IMR-90 (cell line): ENCODE results near the gene POLR1B. TPM values are rescaled to one million over a fixed set of nuclear protein-coding genes. Genes with fewer than 3 reads are reported as not detected.
"Not testable (repeated sequence)": the region's sequence is repeated elsewhere in the genome, so short reads cannot be mapped to it uniquely, and the experiment has no call there.

Source experiments
- ATAC-seq: fragments of 200-7000 bp; cut with Tn5 transposase; 2 replicates; pipeline ENCODE4 v1.9.1; 2020; ENCODE audit warnings: low read depth, mild to moderate bottlenecking, moderate library complexity
- BruUV-seq: library from RNA; stranded (reverse); fragments of 400-500 nt; replicated peaks from 2 replicates; lab custom pipeline; 2021; lab: Mats Ljungman, UMichigan
- CTCF ChIA-PET: fragments of 300-600 bp; formaldehyde crosslinking; extraction: SDS; loops from one replicate; lab custom pipeline; 2021; ENCODE audit warnings: antibody characterized with exemption; lab: Yijun Ruan, JAX
- POLR2A ChIA-PET: fragments of 300-600 bp; sonication (Branson Sonifier 250); formaldehyde crosslinking; loops from one replicate; lab custom pipeline; 2022; ENCODE audit warnings: antibody characterized with exemption; ENCODE audit not compliant: unreplicated experiment; lab: Charles Lee
- DNase-seq: peaks from one replicate; pipeline ENCODE4 v3.0.0; 2013
- H2AFZ ChIP-seq: replicated peaks from 2 replicates; pipeline ENCODE3; 2013; ENCODE audit warnings: low read length, mild to moderate bottlenecking; ENCODE audit not compliant: poor library complexity
- H2AK5ac ChIP-seq: 2 replicates; pipeline ENCODE4 v1.6.1; 2013; ENCODE audit warnings: low read depth, low read length, inconsistent platforms
- H2AK9ac ChIP-seq: replicated peaks from 2 replicates; pipeline ENCODE3; 2013; ENCODE audit warnings: mild to moderate bottlenecking, low read depth, low read length, moderate library complexity; ENCODE audit not compliant: poor library complexity
- H2BK120ac ChIP-seq: 2 replicates; pipeline ENCODE4 v1.6.1; 2013; ENCODE audit warnings: low read depth, low read length, inconsistent platforms
- H2BK15ac ChIP-seq: 3 replicates; pipeline ENCODE4 v1.6.1; 2013; ENCODE audit warnings: low read depth, low read length, inconsistent platforms
- H2BK20ac ChIP-seq: 2 replicates; pipeline ENCODE4 v1.6.1; 2013; ENCODE audit warnings: low read depth, mild to moderate bottlenecking, inconsistent platforms, low read length, moderate library complexity
- H2BK5ac ChIP-seq: 2 replicates; pipeline ENCODE4 v1.6.1; 2013; ENCODE audit warnings: mild to moderate bottlenecking, low read depth, low read length, inconsistent platforms; ENCODE audit not compliant: poor library complexity, severe bottlenecking
- H3K14ac ChIP-seq: replicated peaks from 2 replicates; pipeline ENCODE4 v1.6.1; 2013; ENCODE audit warnings: low read depth, low read length, inconsistent platforms
- H3K18ac ChIP-seq: 2 replicates; pipeline ENCODE4 v1.6.1; 2013; ENCODE audit warnings: low read depth, low read length, control low read depth
- H3K23ac ChIP-seq: 2 replicates; pipeline ENCODE4 v1.6.1; 2013; ENCODE audit warnings: low read depth, low read length, inconsistent platforms
- H3K27ac ChIP-seq: 2 replicates; pipeline ENCODE4 v1.5.1; 2013; ENCODE audit warnings: mild to moderate bottlenecking, control low read depth, low read length; ENCODE audit not compliant: insufficient read depth
- H3K27me3 ChIP-seq: 2 replicates; pipeline ENCODE4 v1.6.1; 2013; ENCODE audit warnings: low read length; ENCODE audit not compliant: control insufficient read depth, insufficient read depth
- H3K36me3 ChIP-seq: 2 replicates; pipeline ENCODE4 v1.6.1; 2013; ENCODE audit warnings: low read length, mixed read lengths; ENCODE audit not compliant: control insufficient read depth, insufficient read depth
- H3K4ac ChIP-seq: 2 replicates; pipeline ENCODE4 v1.6.1; 2013; ENCODE audit warnings: low read depth, low read length, inconsistent platforms
- H3K4me1 ChIP-seq: 2 replicates; pipeline ENCODE4 v1.6.1; 2013; ENCODE audit warnings: low read length, mixed read lengths; ENCODE audit not compliant: control insufficient read depth, insufficient read depth
- H3K4me2 ChIP-seq: 2 replicates; pipeline ENCODE4 v1.6.1; 2013; ENCODE audit warnings: low read depth, mild to moderate bottlenecking, control low read depth, low read length, moderate library complexity
- H3K4me3 ChIP-seq: 2 replicates; pipeline ENCODE4 v1.5.1; 2013; ENCODE audit warnings: low read depth, mild to moderate bottlenecking, control low read depth, low read length, moderate library complexity; ENCODE audit not compliant: insufficient read depth
- H3K56ac ChIP-seq: 2 replicates; pipeline ENCODE4 v1.6.1; 2013; ENCODE audit warnings: low read length, inconsistent platforms; ENCODE audit not compliant: insufficient read depth; ENCODE audit errors: extremely low read depth
- H3K79me1 ChIP-seq, 2 experiments: 2 replicates each; pipeline ENCODE4 v1.6.1; 2013; ENCODE audit warnings: low read length in 2 of 2, inconsistent platforms in 1 of 2, low read depth in 1 of 2
- H3K9ac ChIP-seq: 2 replicates; pipeline ENCODE4 v1.6.1; 2013; ENCODE audit warnings: low read depth, low read length, control low read depth
- H3K9me1 ChIP-seq: 2 replicates; pipeline ENCODE4 v1.6.1; 2013; ENCODE audit warnings: low read length, inconsistent platforms; ENCODE audit not compliant: insufficient read depth
- H3K9me3 ChIP-seq: 2 replicates; pipeline ENCODE4 v1.6.1; 2013; ENCODE audit warnings: low read length; ENCODE audit not compliant: control insufficient read depth, insufficient read depth
- H4K20me1 ChIP-seq: 2 replicates; pipeline ENCODE4 v1.6.1; 2013; ENCODE audit warnings: low read length, inconsistent platforms; ENCODE audit not compliant: insufficient read depth
- H4K5ac ChIP-seq: 2 replicates; pipeline ENCODE4 v1.6.1; 2013; ENCODE audit warnings: mild to moderate bottlenecking, low read depth, low read length, control low read depth
- H4K8ac ChIP-seq, 2 experiments: 2 replicates each; pipeline ENCODE4 v1.6.1; 2013; ENCODE audit warnings: low read depth in 2 of 2, low read length in 2 of 2, control low read depth in 1 of 2, inconsistent platforms in 1 of 2
- H4K91ac ChIP-seq: 2 replicates; pipeline ENCODE4 v1.6.1; 2013; ENCODE audit warnings: low read depth, low read length, inconsistent platforms; ENCODE audit not compliant: insufficient read depth
- WGBS, 2 experiments: methylation state at CpG; one replicate each; pipeline versions ENCODE4 v1.1.5 to v1.1.7; 2013; ENCODE audit warnings: missing lambda C conversion rate in 2 of 2; ENCODE audit not compliant: insufficient read length in 1 of 2; ENCODE audit errors: extremely low coverage in 2 of 2; 5-methylcytosine and 5-hydroxymethylcytosine counted together
- dilution Hi-C: fragments of 300-500 bp; cut with HindIII; formaldehyde crosslinking; loops from one replicate; pipeline ENCODE4 v1.14.3; 2018; ENCODE audit warnings: low sequenced_read_pairs; ENCODE audit not compliant: unreplicated experiment
- in situ Hi-C: fragments of 300-500 bp; cut with MboI; formaldehyde crosslinking; loops from 3 replicates; pipeline ENCODE4 v1.14.3; 2019; ENCODE audit warnings: low sequenced_read_pairs, inconsistent platforms, mixed read lengths
- intact Hi-C: fragments of 100-400 bp; cut with micrococcal nuclease; formaldehyde crosslinking; loops from 2 replicates; pipeline ENCODE4 v1.10.0; 2022
- polyA plus RNA-seq, 3 experiments: library from polyadenylated mRNA; depleted of rRNA; stranded (reverse); fragments of >200 nt; gene quantifications; 2 replicates each; pipeline ENCODE4 v1.2.3, GENCODE V29; 2012; ENCODE audit warnings: low replicate concordance in 1 of 3
- total RNA-seq: library from RNA; depleted of rRNA; stranded (reverse); fragments of >200 nt; gene quantifications from 2 replicates; pipeline ENCODE4 v1.2.3, GENCODE V29; 2012

The POLR1B gene
- total and polyA plus RNA-seq, 2 of the 4 experiments (the other 2 are of a cell fraction) = 10.5 to 24.6 TPM

GRCh38 chr2:112609320-112609719, 67.1 kb downstream of the POLR1B start:
- H3K4ac ChIP-seq, H4K91ac ChIP-seq, H2BK5ac ChIP-seq, H4K5ac ChIP-seq, H3K18ac ChIP-seq, H3K79me1 ChIP-seq, in situ Hi-C loops, H4K20me1 ChIP-seq, H2AK9ac ChIP-seq, CTCF ChIA-PET, H3K4me2 ChIP-seq, intact Hi-C loops, H3K27me3 ChIP-seq, H3K9me3 ChIP-seq, H3K14ac ChIP-seq, POLR2A ChIA-PET, H3K9me1 ChIP-seq, H3K23ac ChIP-seq, H3K27ac ChIP-seq, H3K36me3 ChIP-seq, dilution Hi-C loops, H3K9ac ChIP-seq, H2BK120ac ChIP-seq, H2BK15ac ChIP-seq, H2BK20ac ChIP-seq, H2AK5ac ChIP-seq, H3K56ac ChIP-seq, H4K8ac ChIP-seq, DNase-seq, BruUV-seq, H2AFZ ChIP-seq, ATAC-seq, H3K4me3 ChIP-seq: not testable (repeated sequence)
- peaks cover 10% of the 10 kb centered on the region for H3K4me1 ChIP-seq
- WGBS, 2 experiments = 100% methylated on average over 3 of the region's 4 CpGs; no CpG with 5 or more reads in 1 of the 2 experiments

DNA sequence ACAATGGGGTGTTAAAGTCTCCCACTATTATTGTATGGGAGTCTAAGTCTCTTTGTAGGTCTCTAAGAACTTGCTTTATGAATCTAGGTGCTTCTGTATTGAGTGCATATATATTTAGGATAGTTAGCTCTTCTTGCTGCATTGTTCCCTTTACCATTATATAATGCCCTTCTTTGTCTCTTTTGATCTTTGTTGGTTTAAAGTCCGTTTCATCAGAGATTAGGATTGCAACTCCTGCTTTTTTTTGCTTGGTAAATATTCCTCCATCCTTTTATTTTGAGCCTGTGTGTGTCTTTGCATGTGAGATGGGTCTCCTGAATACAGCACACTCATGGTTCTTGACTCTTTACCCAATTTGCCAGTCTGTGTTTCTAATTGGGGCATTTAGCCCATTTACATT, 70.0 kb downstream of the POLR1B start:
- DNase-seq, H3K23ac ChIP-seq, H3K9ac ChIP-seq, H4K20me1 ChIP-seq, H2BK20ac ChIP-seq, H3K79me1 ChIP-seq, H4K5ac ChIP-seq, H2BK15ac ChIP-seq, H2AK5ac ChIP-seq, CTCF ChIA-PET, intact Hi-C loops, ATAC-seq, H3K9me3 ChIP-seq, H3K4ac ChIP-seq, H3K14ac ChIP-seq, BruUV-seq, H3K27ac ChIP-seq, H2AK9ac ChIP-seq, H4K8ac ChIP-seq, H4K91ac ChIP-seq, H2BK5ac ChIP-seq, H3K4me3 ChIP-seq, H3K56ac ChIP-seq, in situ Hi-C loops, H2BK120ac ChIP-seq, H3K9me1 ChIP-seq, H3K4me1 ChIP-seq, dilution Hi-C loops, H3K27me3 ChIP-seq, POLR2A ChIA-PET, H2AFZ ChIP-seq, H3K36me3 ChIP-seq, H3K18ac ChIP-seq, H3K4me2 ChIP-seq: not testable (repeated sequence)
- no CpG with 5 or more reads among the region's 1 CpG for WGBS, 2 experiments
